BE2C (cell line): ENCODE data around the gene DXO.
"Not testable (repeated sequence)": the region's sequence is repeated elsewhere in the genome, so short reads cannot be mapped to it uniquely, and the experiment has no call there.

Experiments used
- DNase-seq: peaks from one replicate; pipeline ENCODE4 v3.0.0-alpha.2; 2020
- H3K27me3 ChIP-seq: fragments of 250-450 bp; sonication (Bioruptor Pico); 2 replicates; pipeline ENCODE4 v1.5.1; 2020; ENCODE audit warnings: mild to moderate bottlenecking
- H3K36me3 ChIP-seq: fragments of 250-450 bp; sonication (Bioruptor Pico); 2 replicates; pipeline ENCODE4 v1.5.1; 2020; ENCODE audit warnings: mild to moderate bottlenecking
- H3K4me1 ChIP-seq: fragments of 250-450 bp; sonication (Bioruptor Pico); 2 replicates; pipeline ENCODE4 v1.5.1; 2020
- H3K4me3 ChIP-seq: 2 replicates; pipeline ENCODE4 v1.5.1; 2011; ENCODE audit warnings: low read depth, low read length
- H3K9me3 ChIP-seq: fragments of 250-450 bp; sonication (Bioruptor Pico); 2 replicates; pipeline ENCODE4 v1.5.1; 2020
- TF ChIP-seq, protein P1 (sequence below): IDR thresholded peaks from 2 replicates; pipeline ENCODE4 v1.5.1; 2012; ENCODE audit warnings: mild to moderate bottlenecking, low read depth, low read length

DXO gene

DNA sequence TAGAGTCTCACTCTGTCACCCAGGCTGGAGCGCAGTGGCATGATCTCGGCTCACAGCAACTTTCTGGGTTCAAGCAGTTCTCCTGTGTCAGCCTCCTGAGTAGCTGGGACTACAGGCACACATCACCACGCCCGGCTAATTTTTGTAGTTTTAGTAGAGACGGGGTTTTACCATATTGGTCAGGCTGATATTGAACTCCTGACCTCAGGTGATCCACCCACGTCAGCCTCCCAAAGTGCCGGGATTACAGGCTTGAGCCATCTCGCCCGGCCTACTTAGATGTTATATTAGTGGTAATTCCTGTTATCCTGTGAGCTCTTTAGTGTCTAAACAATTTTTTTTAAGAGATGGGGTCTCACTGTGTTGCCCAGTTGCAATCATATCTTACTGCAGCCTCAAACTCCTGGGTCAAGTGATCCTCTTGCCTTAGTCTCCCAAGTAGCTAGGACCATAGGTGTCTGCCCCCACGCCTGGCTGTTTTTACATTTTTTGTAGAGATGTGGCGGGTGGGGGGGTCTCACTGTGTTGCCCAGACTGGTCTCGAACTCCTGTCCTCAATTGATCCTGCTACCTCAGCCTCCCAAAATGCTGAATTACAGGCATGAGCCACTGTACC lies 6.0 kb upstream of the DXO start:
- TF ChIP-seq, protein P1, sequence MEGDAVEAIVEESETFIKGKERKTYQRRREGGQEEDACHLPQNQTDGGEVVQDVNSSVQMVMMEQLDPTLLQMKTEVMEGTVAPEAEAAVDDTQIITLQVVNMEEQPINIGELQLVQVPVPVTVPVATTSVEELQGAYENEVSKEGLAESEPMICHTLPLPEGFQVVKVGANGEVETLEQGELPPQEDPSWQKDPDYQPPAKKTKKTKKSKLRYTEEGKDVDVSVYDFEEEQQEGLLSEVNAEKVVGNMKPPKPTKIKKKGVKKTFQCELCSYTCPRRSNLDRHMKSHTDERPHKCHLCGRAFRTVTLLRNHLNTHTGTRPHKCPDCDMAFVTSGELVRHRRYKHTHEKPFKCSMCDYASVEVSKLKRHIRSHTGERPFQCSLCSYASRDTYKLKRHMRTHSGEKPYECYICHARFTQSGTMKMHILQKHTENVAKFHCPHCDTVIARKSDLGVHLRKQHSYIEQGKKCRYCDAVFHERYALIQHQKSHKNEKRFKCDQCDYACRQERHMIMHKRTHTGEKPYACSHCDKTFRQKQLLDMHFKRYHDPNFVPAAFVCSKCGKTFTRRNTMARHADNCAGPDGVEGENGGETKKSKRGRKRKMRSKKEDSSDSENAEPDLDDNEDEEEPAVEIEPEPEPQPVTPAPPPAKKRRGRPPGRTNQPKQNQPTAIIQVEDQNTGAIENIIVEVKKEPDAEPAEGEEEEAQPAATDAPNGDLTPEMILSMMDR = no peak
- no peak overlapping the region for H3K4me3 ChIP-seq
- no peaks in the 10 kb centered on the region for H3K27me3 ChIP-seq
- no peaks in the 10 kb centered on the region for H3K4me1 ChIP-seq
- H3K9me3 ChIP-seq = no peaks in the 10 kb centered on the region
- DNase-seq = no peak
- H3K36me3 ChIP-seq = no peaks in the 10 kb centered on the region; the same call in 1 of the 2 replicates

- not testable (repeated sequence) for DNase-seq, H3K9me3 ChIP-seq, H3K4me1 ChIP-seq, H3K4me3 ChIP-seq, H3K36me3 ChIP-seq, H3K27me3 ChIP-seq
These were observed 4.1 kb upstream of the DXO start for GRCh38 chr6:31976065-31976464.

DNA sequence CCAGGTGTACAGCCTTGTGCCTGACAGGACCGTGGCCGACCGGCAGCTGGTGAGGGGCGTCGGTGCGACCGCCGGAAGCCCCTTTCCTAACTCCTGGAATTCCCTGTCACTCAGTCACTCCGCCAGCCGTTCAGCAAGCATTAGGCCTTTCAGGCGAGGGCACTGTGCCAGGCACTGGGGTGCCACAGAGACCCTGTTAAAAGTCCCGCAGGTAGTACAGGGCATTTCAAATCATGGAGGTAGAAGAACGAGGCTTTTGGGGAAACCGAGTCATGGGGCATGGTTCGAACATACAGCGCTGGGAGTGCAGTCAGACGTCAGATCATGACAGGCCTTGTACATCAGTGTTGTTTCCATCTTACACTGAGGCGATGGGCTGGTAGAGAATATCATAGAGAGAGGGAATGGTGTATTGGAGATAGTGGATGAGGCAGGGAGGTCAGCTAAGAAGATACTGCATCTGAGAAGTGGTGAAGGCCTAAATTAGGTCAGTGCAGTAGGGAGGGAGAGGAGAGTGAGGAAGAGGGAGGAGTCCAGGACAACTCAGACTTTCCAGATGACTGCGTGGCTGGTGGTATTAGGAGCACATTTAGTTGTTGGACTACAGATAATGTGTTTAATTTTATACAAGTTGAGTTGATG lies 892 bp upstream of the DXO start:
- Histone ChIP-seq H3K9me3 (no peaks in the 10 kb centered on the region), H3K4me1 (no peaks in the 10 kb centered on the region), H3K4me3 (peak overlapping the region; percentile 82), H3K36me3 (peaks cover 15% of the 10 kb centered on the region), H3K27me3 (no peaks in the 10 kb centered on the region)
- TF ChIP-seq, protein P1 = no peak
- no peak for DNase-seq

DNA sequence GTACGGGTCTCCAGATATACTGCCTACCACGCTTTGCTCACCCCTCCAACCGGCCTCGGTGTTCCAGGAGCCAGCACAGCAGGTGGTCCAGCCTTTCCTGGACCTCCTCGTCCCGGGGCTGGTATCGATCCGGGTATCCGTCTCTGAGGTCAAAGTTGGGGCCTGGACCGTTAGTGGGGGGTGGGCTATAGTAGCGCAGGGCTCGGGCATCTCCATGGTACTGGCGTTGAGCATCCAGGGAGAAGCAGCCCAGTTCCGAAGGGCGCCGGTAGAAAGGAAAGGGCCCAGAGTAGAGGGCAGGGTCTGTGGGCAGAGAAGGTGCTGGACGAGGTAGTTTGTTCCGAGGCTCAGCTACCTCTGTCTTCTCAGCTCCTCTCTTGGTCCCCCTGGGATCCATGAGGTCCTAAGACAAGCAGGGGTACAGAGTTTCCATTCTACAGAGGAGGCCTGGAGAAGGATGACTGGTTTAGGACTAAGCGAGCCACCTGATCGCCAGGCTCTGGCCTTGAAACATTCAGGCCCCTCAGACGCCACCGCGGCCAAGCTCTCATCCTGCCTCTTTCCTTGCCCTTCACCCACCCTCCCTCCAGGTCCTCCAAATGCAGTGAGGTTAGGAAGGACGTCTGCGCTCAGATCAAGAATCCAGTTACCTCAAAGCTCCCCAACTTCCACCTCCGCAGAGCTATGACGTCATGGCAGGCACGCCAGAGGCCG lies 502 bp downstream of the DXO start:
- Histone ChIP-seq H3K4me1 (no peaks in the 10 kb centered on the region), H3K9me3 (no peaks in the 10 kb centered on the region), H3K36me3 (peaks cover 29% of the 10 kb centered on the region), H3K27me3 (no peaks in the 10 kb centered on the region), H3K4me3 (peak overlapping the region; percentile 82)
- TF ChIP-seq, protein P1 = no peak
- DNase-seq = no peak

DNA sequence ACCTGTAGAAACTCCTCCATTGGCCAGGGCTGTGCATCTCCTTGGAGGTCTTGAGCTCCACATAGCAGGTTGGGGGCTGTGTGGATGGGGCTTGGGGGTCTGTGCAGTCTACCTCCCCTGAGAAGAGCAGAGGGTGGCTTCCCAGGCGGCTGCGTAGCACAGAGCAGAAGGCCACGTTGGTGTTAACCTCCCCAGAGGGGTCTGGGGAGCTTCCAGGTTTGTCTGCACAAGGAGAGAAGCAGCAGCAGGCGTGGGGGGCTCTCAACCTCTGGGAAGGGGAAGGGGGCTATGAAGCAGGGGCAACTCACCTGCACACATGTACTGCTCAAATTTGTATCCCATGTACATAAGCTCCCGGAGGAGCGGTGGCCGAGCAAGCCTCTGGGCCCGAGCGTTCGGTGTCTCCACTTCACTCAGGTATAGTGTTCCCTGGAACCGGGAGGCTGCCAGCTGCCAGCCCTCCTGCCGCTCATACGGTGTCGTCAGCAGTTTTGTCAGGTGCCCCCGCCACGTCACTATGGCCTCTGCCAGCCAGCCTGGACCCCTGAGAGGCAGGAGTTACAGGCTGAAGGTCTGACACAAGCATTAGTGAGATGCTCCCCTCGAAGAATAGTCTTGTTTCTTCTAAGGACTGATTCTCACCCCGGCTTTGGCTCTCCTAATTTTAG lies 1.2 kb downstream of the DXO start:
- H3K9me3 ChIP-seq = no peaks in the 10 kb centered on the region
- no peaks in the 10 kb centered on the region for H3K27me3 ChIP-seq
- no peaks in the 10 kb centered on the region for H3K4me1 ChIP-seq
- TF ChIP-seq, protein P1 = no peak
- H3K4me3 ChIP-seq = peak overlapping the region; percentile 82
- H3K36me3 ChIP-seq = peaks cover 32% of the 10 kb centered on the region
- peak; percentile 23 for DNase-seq

GRCh38 chr6:31969712-31970603 lies 2.0 kb downstream of the DXO start:
- H3K27me3 ChIP-seq = no peaks in the 10 kb centered on the region
- TF ChIP-seq, protein P1 = no peak
- no peaks in the 10 kb centered on the region for H3K4me1 ChIP-seq
- DNase-seq = no peak
- H3K4me3 ChIP-seq = peak overlapping the region; percentile 82
- H3K9me3 ChIP-seq = no peaks in the 10 kb centered on the region
- H3K36me3 ChIP-seq = peaks cover 36% of the 10 kb centered on the region
